ENCODE results near the gene SH3RF1.

SH3RF1 gene

DNA sequence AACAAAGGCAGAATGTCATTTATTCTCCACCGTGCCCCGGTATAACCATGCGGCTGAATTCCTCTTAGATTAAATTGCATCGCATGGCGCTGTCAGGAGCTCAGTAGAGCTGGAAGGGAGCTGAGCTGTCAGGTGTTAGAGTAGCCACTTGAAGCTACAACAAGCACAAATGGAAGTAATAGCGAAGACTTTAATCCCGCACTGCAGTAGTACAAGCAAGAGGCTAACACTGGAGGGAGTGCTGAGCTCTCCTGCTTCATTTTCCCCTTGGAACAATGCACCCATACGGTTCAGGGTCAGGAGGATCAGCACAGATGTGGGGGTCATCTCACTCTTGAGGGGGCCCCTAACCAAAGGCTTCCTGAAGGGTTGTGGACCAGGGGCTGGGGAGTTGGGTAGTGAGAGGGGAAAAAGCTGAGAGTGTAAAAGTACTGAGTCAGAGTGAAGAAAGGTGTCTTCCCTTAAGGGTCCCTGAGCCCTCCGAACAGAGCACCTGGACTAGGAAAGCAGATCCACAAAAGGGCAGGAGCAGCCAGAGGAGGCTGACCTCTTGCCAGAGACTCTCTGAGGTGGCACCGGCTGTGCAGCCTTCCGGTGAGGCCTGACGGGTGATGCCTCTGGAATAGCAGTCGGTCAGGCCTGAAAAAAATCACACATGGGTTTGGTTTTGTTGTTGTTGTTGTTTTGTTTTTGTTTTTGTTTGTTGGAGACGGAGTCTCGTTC is 224.7 kb downstream of the SH3RF1 start:
- no peak for DNase-seq (ENCODE audit: low read depth)
- H3K4me3 ChIP-seq (ENCODE audit: low read depth, low read length): no peak overlapping the region
- TF ChIP-seq CTCF (IDR thresholded peaks at IDR 0.05; ENCODE audit: insufficient read depth, low read depth, low read length, missing control alignments): no peak

- no peak for DNase-seq (ENCODE audit: low read depth)
- no peak for TF ChIP-seq CTCF (IDR thresholded peaks at IDR 0.05; ENCODE audit: insufficient read depth, low read depth, low read length, missing control alignments)
- no peak overlapping the region for H3K4me3 ChIP-seq (ENCODE audit: low read depth, low read length)
Observed at GRCh38 chr4:169044714-169045447, 225.9 kb downstream of the SH3RF1 start.

All from GM12865 (cell line).